HG03520 (cell line): Measurements from ENCODE around the gene SLC26A3.
A peak's percentile ranks its signal among the peaks of the same experiment; 100 is the strongest.

Experiments
- ATAC-seq: cut with Tn5 transposase; IDR thresholded peaks from one replicate; pipeline ENCODE4 v1.9.1; 2021; ENCODE audit warnings: mild to moderate bottlenecking, moderate library complexity; ENCODE audit not compliant: unreplicated experiment

The SLC26A3 gene

GRCh38 chr7:107816011-107816566, 13.1 kb upstream of the SLC26A3 start:
- no peak for ATAC-seq

- peak; percentile 50 for ATAC-seq
These were observed 12.3 kb upstream of the SLC26A3 start for GRCh38 chr7:107815254-107815882.

GRCh38 chr7:107813524-107813923, 10.5 kb upstream of the SLC26A3 start:
- no peak for ATAC-seq

- no peak for ATAC-seq
These were observed 8.9 kb upstream of the SLC26A3 start for GRCh38 chr7:107811934-107812333.

- no peak for ATAC-seq
These were observed 7.6 kb upstream of the SLC26A3 start for GRCh38 chr7:107810626-107811025.

GRCh38 chr7:107809179-107809578, 6.2 kb upstream of the SLC26A3 start:
- no peak for ATAC-seq

GRCh38 chr7:107799647-107800264, 3.3 kb downstream of the SLC26A3 start:
- no peak for ATAC-seq

GRCh38 chr7:107792364-107792763, 10.7 kb downstream of the SLC26A3 start:
- ATAC-seq, result no peak

- ATAC-seq, result no peak
These were observed 13.4 kb downstream of the SLC26A3 start for GRCh38 chr7:107789647-107790046.

GRCh38 chr7:107788662-107789061, 14.4 kb downstream of the SLC26A3 start:
- no peak for ATAC-seq

GRCh38 chr7:107788216-107788615, 14.8 kb downstream of the SLC26A3 start:
- ATAC-seq, result no peak

- ATAC-seq, result no peak
These were observed 17.1 kb downstream of the SLC26A3 start for GRCh38 chr7:107785926-107786325.

GRCh38 chr7:107785170-107785569, 17.9 kb downstream of the SLC26A3 start:
- no peak for ATAC-seq

GRCh38 chr7:107783648-107784047, 19.4 kb downstream of the SLC26A3 start:
- no peak for ATAC-seq

- ATAC-seq, result no peak
These were observed 20.6 kb downstream of the SLC26A3 start for GRCh38 chr7:107782374-107782773.

GRCh38 chr7:107779647-107780099, 23.4 kb downstream of the SLC26A3 start:
- no peak for ATAC-seq

GRCh38 chr7:107778283-107778682, 24.7 kb downstream of the SLC26A3 start:
- ATAC-seq, result no peak

GRCh38 chr7:107777702-107778101, 25.3 kb downstream of the SLC26A3 start:
- no peak for ATAC-seq

- ATAC-seq, result no peak
These were observed 30.0 kb downstream of the SLC26A3 start for GRCh38 chr7:107773027-107773426.

GRCh38 chr7:107768263-107768662, 34.8 kb downstream of the SLC26A3 start:
- ATAC-seq, result no peak

- ATAC-seq, result no peak
These were observed 35.6 kb downstream of the SLC26A3 start for GRCh38 chr7:107767391-107767790.

- no peak for ATAC-seq
These were observed 44.4 kb downstream of the SLC26A3 start for GRCh38 chr7:107758667-107759066.
